GM21526 (cell line): Measurements from ENCODE around the gene MRC2.
A peak's percentile ranks its signal among the peaks of the same experiment; 100 is the strongest.
"Not testable (repeated sequence)": the region's sequence is repeated elsewhere in the genome, so short reads cannot be mapped to it uniquely, and the experiment has no call there.

Experiments
- ATAC-seq: cut with Tn5 transposase; IDR thresholded peaks from one replicate; pipeline ENCODE4 v1.9.1; 2021; ENCODE audit warnings: moderate library complexity; ENCODE audit not compliant: unreplicated experiment, low FRiP score

The MRC2 gene

GRCh38 chr17:62696726-62697490 is 69.4 kb downstream of the MRC2 start:
- no peak for ATAC-seq

DNA sequence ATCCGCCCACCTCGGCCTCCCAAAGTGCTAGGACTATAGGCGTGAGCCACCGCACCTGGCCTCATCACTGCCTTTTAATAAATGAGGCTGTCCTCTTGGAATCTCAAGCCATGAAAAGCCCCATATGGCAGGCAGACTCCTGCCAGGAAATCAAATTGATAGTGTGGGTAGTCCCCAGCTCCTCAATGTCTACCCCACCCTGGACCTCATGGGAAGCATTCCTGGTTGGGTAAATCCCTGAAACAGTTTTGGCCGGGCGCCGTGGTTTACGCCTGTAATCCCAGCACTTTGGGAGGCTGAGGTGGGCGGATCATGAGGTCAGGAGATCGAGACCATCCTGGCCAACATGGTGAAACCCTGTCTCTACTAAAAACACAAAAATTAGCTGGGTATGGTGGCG is 71.0 kb downstream of the MRC2 start:
- not testable (repeated sequence) for ATAC-seq

DNA sequence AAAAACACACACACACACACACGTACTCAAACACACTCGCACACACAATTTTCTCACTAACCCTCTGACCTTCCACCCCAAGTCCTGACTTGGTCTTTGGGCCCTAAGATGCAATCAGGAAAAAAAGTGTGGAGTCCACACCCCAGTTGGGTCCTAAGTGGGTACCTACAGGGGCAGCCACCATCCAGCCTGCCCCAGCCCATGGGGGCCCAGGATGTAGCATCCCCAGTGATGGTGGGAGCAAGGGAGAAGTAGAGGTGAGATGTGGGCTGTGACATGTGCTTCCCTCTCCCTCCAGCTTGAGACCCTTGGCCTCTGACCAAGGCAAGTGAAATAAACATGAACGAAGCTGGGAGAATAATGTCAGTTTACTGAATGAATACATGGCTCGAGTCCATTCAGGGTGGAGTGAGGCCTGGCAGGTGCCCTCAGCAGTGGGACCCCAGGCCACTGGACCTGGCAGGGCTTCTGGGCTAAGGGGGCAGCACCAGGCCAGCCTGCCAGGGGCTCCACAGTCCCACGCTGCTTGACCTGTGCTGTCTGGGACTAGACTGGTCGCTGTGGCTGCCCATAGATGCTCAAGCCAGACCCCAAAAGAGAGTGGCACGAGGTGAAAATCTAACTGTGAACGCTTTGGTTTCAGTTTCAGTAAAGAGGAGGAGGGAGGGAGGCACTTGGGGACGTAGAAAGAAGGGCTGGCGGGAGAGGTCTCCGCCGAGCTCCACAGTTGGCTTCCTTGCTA is 73.7 kb downstream of the MRC2 start:
- ATAC-seq: no peak

DNA sequence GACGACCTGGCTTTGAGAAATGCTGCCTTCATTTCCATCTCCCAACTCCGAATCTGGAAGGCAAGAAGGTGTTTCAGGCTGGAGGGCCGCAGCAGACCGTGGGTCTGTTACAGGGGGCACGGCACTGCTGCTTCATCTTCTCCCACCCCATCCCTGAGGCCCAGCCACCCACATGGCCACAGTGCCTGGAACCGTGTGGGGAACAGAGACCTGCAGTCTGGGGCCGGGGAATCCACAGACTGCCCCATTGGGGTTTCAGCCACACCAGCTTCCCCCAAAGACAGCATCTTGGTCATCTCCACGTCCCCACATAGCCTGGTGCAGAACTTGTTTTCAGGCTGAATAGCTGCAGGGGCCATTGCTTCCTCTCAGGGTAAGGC is 74.2 kb downstream of the MRC2 start:
- no peak for ATAC-seq

DNA sequence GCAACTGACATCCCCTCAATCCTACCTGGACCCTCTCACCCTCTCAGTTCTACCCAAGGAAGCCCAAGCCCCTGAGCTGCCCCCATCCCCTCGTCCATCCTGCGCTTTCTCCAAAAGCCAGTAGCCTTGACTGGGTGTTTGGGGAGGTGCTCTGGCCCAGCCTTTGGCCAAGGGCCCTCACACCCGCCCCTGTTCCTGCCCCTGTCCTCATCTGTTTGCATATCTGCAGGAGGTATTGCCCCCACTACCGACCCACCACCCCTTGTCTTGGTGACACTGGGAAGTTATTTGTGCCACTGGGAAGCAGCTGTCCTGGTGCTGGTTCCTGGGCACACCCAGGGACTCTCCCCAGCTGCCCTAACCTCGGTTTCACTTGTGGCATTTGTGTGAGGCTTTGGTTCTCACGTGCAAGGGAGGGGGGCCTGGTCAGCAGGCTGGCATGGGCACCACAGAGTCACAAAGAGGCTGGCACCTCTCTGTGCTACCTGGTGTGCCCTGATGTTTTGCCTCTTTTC is 75.3 kb downstream of the MRC2 start:
- no peak for ATAC-seq

DNA sequence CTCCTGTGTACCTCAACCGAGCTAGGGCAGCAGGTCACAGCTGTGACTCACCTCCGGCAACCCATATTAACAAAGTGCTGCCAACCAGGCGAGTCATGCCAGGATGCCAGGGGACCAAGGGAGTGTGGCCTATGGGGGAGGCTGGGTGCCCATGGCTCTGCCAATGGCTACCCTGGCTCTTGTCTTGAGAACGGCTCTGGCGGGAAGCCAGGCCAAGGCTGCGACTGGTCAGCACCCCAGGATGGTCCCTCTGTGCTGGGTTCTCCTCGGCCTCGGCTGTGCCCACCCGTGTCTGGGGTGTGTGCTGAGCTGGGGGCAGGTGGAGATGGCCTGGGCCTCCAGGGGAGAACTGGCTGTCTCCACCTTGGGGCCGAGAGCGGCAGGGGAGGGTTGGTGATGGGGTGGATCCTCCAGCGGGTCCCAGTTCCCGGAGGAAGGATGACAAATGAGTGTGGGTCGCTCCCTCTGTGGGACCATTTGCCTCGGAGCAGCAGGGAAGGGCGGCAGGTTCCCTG is 75.8 kb downstream of the MRC2 start:
- ATAC-seq: no peak

GRCh38 chr17:62703776-62704380 is 76.4 kb downstream of the MRC2 start:
- ATAC-seq: peak; percentile 82

- no peak for ATAC-seq
These were observed 77.0 kb downstream of the MRC2 start for GRCh38 chr17:62704381-62704971.

DNA sequence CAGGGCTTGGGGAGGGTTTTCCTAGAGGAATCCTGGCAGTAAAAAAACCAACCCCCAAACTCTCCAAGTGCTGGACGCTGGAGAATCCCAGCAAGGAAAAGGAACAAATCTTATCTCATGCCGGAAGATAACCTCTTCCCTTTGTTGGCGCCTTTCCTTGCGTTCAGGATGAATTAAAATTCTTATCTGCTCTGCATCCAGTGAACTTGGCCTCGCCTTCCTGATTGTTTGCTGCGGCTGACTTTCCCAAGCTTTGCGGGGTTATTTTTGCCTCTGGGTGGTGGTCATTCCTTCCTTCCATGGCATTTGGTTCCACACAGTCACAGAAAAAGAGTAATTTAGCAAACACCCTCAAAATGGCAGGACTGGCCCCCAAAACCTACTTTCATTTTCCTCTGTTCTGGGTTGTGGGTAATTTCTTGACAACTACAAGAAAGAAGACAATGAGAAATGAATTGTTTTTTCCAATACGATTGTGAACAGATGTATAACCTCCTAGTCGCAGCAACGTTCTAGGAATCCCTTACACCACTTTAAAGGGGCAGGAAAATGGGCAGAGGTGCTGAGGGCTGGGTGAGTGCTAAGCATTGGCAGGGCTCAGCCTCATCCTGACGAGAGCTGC is 77.8 kb downstream of the MRC2 start:
- ATAC-seq: no peak

DNA sequence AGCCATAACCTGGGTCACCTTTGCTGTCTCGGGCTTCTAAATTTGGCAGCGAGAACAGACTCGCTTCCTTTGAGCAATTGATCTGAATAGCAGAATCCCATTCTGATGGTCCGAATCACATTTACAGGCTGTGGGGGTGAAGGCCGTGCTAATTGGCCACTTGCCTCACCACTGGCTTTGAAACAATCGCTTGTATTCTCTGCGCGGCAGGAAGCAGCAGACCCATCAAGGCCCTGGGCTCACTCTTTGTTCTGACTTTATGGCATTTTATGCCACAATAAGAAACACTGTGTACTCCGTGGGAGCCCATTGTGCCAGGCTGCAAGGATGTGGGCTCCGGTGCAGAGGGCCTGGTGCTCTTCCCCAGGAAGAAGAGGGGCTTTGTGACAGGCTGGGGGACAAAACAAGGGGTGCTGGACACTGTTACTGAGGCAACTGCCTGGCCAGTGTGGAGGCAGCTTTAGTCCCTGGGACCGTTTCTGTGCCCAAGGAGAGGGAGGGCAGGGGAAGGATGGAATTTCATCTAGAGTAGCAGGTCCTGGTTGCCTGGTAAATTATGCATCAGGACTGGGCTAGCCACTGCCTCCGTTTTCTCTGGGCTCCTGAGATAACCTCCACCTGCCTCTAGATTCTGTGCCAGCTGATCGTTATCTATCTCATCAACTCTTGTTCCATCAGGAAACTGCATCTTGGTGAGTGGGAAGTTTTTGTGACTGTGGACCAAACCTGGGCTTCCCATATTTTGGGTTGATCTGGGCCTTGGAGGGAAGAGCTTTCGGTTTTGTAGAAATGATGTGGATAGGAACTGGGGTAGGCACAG is 78.5 kb downstream of the MRC2 start:
- ATAC-seq: no peak

- no peak for ATAC-seq
These were observed 79.3 kb downstream of the MRC2 start for GRCh38 chr17:62706598-62707424.

DNA sequence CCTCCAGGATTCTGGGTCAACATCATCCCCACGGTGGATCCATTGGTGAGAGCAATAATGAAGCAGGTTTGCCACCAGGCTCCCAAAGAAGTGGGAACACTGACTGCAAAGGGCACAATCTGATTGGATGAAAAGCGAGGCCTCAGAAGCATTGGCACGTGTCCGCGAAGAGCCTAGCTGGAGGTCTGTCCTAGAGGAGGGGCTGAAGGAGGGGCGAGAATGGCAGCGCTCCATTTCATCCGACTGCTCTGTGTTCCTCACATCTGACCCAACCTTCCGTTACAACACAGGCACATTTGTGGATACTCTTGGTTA is 79.9 kb downstream of the MRC2 start:
- ATAC-seq: no peak

GRCh38 chr17:62708587-62708986 is 81.1 kb downstream of the MRC2 start:
- ATAC-seq: no peak

DNA sequence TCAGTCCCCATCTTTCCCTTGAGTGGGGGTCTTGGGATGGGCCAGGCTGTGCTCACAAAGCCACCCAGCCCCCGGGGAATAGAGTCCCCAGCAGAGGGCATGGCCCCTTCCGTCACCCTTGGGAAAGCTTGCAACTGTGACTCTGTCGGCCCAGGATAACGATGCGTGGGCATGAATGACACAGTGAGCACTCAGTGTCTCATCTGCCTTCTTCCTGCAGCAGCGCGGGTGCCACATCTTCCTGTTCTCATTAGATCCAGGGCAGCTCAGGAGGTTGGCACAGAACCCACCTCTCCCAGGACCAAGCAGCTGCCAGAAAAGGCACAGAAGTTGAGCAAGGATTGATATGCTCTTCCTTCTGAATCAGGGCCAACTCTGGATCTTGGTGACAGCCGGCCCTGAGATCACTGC is 84.7 kb downstream of the MRC2 start:
- no peak for ATAC-seq

GRCh38 chr17:62713086-62713881 is 85.8 kb downstream of the MRC2 start:
- ATAC-seq: no peak

- ATAC-seq: no peak
These were observed 86.7 kb downstream of the MRC2 start for GRCh38 chr17:62714016-62714777.

DNA sequence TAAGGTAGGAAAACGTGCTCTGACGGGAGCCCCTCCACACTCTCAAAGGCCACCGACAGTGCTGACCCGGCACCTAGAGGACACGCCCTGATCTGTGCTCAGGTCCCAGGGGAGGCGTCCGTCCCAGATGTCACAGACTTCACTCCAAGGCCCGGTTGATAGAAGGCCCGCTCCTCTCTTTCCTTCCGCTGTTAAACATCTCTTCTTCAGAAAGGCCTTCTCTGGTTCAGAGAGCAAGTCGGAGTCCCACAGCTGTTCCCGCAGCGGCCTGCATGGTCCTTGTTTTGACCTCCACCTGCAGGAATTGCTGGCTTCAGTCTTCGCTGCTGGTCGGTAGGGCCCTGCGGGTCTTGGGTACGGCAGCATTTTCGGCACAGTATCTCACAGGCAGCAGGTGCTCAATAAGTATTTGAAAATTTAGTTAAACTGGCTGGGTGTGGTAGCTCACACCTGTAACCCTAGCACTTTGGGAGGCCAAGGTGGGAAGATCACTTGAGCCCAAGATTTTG is 88.5 kb downstream of the MRC2 start:
- no peak for ATAC-seq
